NCI-H524 treated with DMSO at 0.1 percent for 48 hours (cell line): ENCODE results near the gene MAD1L1.
"Not testable (repeated sequence)": the region's sequence is repeated elsewhere in the genome, so short reads cannot be mapped to it uniquely, and the experiment has no call there.

ENCODE experiments used
- DNase-seq: peaks from one replicate; lab custom pipeline; 2025; lab: John Stamatoyannopoulos, UW

Gene MAD1L1

GRCh38 chr7:1851721-1852516 lies 380.8 kb downstream of the MAD1L1 start:
- no peak for DNase-seq

GRCh38 chr7:1850976-1851571 lies 381.7 kb downstream of the MAD1L1 start:
- no peak for DNase-seq

GRCh38 chr7:1850111-1850975 lies 382.4 kb downstream of the MAD1L1 start:
- DNase-seq = no peak

- no peak for DNase-seq
Observed at GRCh38 chr7:1849351-1850041, 383.2 kb downstream of the MAD1L1 start.

GRCh38 chr7:1848911-1849311 lies 383.8 kb downstream of the MAD1L1 start:
- no peak for DNase-seq

GRCh38 chr7:1848013-1848640 lies 384.6 kb downstream of the MAD1L1 start:
- no peak for DNase-seq

- DNase-seq = no peak
Observed at GRCh38 chr7:1847260-1848001, 385.3 kb downstream of the MAD1L1 start.

GRCh38 chr7:1846331-1847065 lies 386.2 kb downstream of the MAD1L1 start:
- no peak for DNase-seq

- no peak for DNase-seq
Observed at GRCh38 chr7:1845536-1846311, 387.0 kb downstream of the MAD1L1 start.

GRCh38 chr7:1844951-1845390 lies 387.8 kb downstream of the MAD1L1 start:
- no peak for DNase-seq

- no peak for DNase-seq
Observed at GRCh38 chr7:1844336-1844950, 388.3 kb downstream of the MAD1L1 start.

- DNase-seq = no peak
Observed at GRCh38 chr7:1843921-1844335, 388.8 kb downstream of the MAD1L1 start.

- no peak for DNase-seq
Observed at GRCh38 chr7:1843271-1843861, 389.4 kb downstream of the MAD1L1 start.

- DNase-seq = peak; percentile 30
Observed at GRCh38 chr7:1842321-1843221, 390.2 kb downstream of the MAD1L1 start.

GRCh38 chr7:1841286-1842021 lies 391.3 kb downstream of the MAD1L1 start:
- DNase-seq = not testable (repeated sequence)

GRCh38 chr7:1840744-1841143 lies 392.0 kb downstream of the MAD1L1 start:
- DNase-seq = not testable (repeated sequence)

GRCh38 chr7:1839701-1840100 lies 393.0 kb downstream of the MAD1L1 start:
- DNase-seq = no peak
